ENCODE results near the gene GALNT18. TPM values are rescaled to one million over a fixed set of nuclear protein-coding genes. Genes with fewer than 3 reads are reported as not detected.

Gene GALNT18
- total and polyA plus RNA-seq, 9 donors, result 3.0 to 13.2 (median 7.7) TPM

- H3K27ac ChIP-seq, result no peak overlapping the region
- H3K4me3 ChIP-seq, result no peak overlapping the region
- no peaks in the 10 kb centered on the region for H3K9me3 ChIP-seq
- no peaks in the 10 kb centered on the region for H3K36me3 ChIP-seq
- intact Hi-C loops (cut with DNase I), result no loop called here
- DNase-seq, result no peak
- WGBS, 3 donors, result 84 to 95% (median 93%) methylated on average over 11 of the region's 11 CpGs
- peaks cover 6% of the 10 kb centered on the region for H3K4me1 ChIP-seq (ENCODE audit: insufficient read depth)
- TF ChIP-seq EP300 (IDR thresholded peaks at IDR 0.05) (no peak), POLR2A (IDR thresholded peaks at IDR 0.05) (no peak)
- TF ChIP-seq, protein P1, sequence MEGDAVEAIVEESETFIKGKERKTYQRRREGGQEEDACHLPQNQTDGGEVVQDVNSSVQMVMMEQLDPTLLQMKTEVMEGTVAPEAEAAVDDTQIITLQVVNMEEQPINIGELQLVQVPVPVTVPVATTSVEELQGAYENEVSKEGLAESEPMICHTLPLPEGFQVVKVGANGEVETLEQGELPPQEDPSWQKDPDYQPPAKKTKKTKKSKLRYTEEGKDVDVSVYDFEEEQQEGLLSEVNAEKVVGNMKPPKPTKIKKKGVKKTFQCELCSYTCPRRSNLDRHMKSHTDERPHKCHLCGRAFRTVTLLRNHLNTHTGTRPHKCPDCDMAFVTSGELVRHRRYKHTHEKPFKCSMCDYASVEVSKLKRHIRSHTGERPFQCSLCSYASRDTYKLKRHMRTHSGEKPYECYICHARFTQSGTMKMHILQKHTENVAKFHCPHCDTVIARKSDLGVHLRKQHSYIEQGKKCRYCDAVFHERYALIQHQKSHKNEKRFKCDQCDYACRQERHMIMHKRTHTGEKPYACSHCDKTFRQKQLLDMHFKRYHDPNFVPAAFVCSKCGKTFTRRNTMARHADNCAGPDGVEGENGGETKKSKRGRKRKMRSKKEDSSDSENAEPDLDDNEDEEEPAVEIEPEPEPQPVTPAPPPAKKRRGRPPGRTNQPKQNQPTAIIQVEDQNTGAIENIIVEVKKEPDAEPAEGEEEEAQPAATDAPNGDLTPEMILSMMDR (IDR thresholded peaks at IDR 0.05), result no peak
- no peaks in the 10 kb centered on the region for H3K27me3 ChIP-seq
These were observed 90.5 kb downstream of the GALNT18 start for GRCh38 chr11:11531131-11531908.

GRCh38 chr11:11528986-11529385 is 92.8 kb downstream of the GALNT18 start:
- intact Hi-C loops (cut with DNase I), result no loop called here
- H3K27me3 ChIP-seq, result no peaks in the 10 kb centered on the region
- 90 to 100% (median 96%) methylated on average over 1 of the region's 1 CpG for WGBS, 3 donors
- no peak for DNase-seq
- TF ChIP-seq EP300 (IDR thresholded peaks at IDR 0.05) (no peak), POLR2A (IDR thresholded peaks at IDR 0.05) (no peak)
- TF ChIP-seq, protein P1 (IDR thresholded peaks at IDR 0.05), result no peak
- peaks cover 1% of the 10 kb centered on the region for H3K4me1 ChIP-seq (ENCODE audit: insufficient read depth)
- H3K9me3 ChIP-seq, result no peaks in the 10 kb centered on the region
- H3K36me3 ChIP-seq, result no peaks in the 10 kb centered on the region
- H3K4me3 ChIP-seq, result no peak overlapping the region
- no peak overlapping the region for H3K27ac ChIP-seq

DNA sequence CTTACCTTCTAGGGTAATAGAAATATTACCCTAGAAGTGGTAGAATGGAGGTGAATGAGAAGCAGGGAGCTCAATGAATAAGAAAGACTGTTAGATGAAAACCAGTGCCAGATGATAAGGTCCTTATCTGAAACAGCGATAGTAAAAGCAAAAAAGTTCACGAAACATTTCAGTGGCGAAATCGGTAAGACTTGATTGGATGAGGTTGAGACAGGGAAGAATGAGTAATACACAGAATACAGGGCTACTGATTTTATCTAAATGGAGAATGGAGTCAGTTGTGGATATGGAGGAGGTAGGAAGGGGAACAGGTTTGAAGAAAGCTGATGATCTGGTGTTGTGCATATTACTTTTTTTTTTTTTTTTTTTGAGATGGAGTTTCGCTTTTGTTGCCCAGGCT is 96.5 kb downstream of the GALNT18 start:
- intact Hi-C loops (cut with DNase I), result no loop called here
- Histone ChIP-seq H3K36me3 (no peaks in the 10 kb centered on the region), H3K4me1 (ENCODE audit: insufficient read depth) (peaks cover 1% of the 10 kb centered on the region), H3K27me3 (no peaks in the 10 kb centered on the region), H3K27ac (no peak overlapping the region), H3K4me3 (no peak overlapping the region), H3K9me3 (no peaks in the 10 kb centered on the region)
- 89 to 93% (median 90%) methylated on average over 5 of the region's 5 CpGs for WGBS, 3 donors
- TF ChIP-seq EP300 (IDR thresholded peaks at IDR 0.05) (no peak), POLR2A (IDR thresholded peaks at IDR 0.05) (no peak)
- TF ChIP-seq, protein P1 (IDR thresholded peaks at IDR 0.05), result no peak
- DNase-seq, result no peak

DNA sequence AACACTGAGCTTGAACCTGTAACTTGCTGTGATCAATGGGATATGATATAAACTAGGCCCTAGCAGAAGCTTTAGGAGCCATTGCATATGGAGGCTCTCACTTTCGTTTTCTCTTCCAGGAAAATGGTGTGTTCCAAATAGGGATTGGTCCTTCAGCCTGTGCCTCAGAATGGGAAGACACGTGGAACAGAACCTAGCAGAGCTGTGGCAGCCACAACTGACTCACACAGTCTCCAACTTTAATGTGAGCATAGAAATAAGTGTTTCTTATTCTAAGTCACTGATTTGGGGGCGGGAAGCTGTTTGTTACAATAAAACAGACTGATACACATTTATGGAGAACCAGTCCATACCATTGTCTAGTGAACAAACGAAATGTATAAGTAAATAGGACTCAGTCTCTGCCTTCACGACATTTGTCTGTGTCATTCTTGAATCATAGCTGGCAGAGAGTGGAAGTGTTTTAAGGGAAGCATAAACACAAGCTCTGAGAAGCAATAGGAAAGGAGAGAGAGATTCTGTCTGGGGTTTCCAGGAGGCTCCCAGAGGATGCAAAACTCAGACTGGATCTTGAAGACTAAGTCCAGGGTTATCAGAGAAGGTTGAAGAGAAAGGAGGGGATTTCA is 97.3 kb downstream of the GALNT18 start:
- H3K4me1 ChIP-seq (ENCODE audit: insufficient read depth), result peaks cover 1% of the 10 kb centered on the region
- no peaks in the 10 kb centered on the region for H3K36me3 ChIP-seq
- no peaks in the 10 kb centered on the region for H3K9me3 ChIP-seq
- H3K27ac ChIP-seq, result no peak overlapping the region
- H3K27me3 ChIP-seq, result no peaks in the 10 kb centered on the region
- intact Hi-C loops (cut with DNase I), result no loop called here
- 82 to 90% (median 85%) methylated on average over 5 of the region's 5 CpGs for WGBS, 3 donors
- DNase-seq, result no peak
- TF ChIP-seq POLR2A (IDR thresholded peaks at IDR 0.05), result no peak
- H3K4me3 ChIP-seq, result no peak overlapping the region

GRCh38 chr11:11522591-11522990 is 99.2 kb downstream of the GALNT18 start:
- Histone ChIP-seq H3K36me3 (no peaks in the 10 kb centered on the region), H3K27ac (no peak overlapping the region), H3K4me3 (no peak overlapping the region), H3K9me3 (no peaks in the 10 kb centered on the region), H3K27me3 (no peaks in the 10 kb centered on the region), H3K4me1 (ENCODE audit: insufficient read depth) (peaks cover 1% of the 10 kb centered on the region)
- intact Hi-C loops (cut with DNase I), result no loop called here
- 96 to 98% (median 97%) methylated on average over 4 of the region's 4 CpGs for WGBS, 3 donors
- no peak for DNase-seq
- no peak for TF ChIP-seq EP300 (IDR thresholded peaks at IDR 0.05)
- no peak for TF ChIP-seq POLR2A (IDR thresholded peaks at IDR 0.05)
- TF ChIP-seq, protein P1 (IDR thresholded peaks at IDR 0.05), result no peak

All from ovary (tissue), 9 donors.